NCI-H146 (cell line): ENCODE data around the gene FANCC.

Experiments
- DNase-seq: peaks from one replicate; lab custom pipeline; 2025; lab: John Stamatoyannopoulos, UW

FANCC gene

GRCh38 chr9:95100071-95100627, 217.4 kb downstream of the FANCC start:
- DNase-seq: no peak

- no peak for DNase-seq
Measured at GRCh38 chr9:95099321-95100070, 218.0 kb downstream of the FANCC start.

DNA sequence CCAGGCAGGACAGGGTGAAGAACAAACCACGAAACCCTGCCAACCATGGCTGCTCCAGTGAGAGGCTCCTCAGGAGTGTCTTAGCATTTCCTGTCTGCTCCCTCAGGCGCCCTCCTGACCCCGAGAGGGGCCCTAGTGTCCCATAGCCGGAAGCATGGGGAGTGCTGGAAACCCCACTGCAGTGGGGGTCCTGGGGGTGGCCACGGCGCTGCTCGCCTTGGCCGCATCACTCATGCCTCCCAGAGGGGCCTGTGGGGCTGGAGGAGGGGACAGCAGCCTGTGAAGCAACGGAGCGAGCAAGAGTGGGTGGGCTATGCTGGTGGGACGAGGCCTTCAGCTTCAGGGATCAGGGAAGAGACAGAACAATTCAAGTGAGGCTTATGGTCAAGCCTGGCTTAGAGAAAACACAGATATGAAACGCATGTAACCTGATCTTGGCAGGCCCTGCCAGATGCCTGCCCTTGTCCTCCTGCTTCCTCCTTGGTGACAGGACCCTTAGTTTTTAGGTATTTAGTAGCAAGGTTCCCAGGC, 219.1 kb downstream of the FANCC start:
- DNase-seq: no peak

DNA sequence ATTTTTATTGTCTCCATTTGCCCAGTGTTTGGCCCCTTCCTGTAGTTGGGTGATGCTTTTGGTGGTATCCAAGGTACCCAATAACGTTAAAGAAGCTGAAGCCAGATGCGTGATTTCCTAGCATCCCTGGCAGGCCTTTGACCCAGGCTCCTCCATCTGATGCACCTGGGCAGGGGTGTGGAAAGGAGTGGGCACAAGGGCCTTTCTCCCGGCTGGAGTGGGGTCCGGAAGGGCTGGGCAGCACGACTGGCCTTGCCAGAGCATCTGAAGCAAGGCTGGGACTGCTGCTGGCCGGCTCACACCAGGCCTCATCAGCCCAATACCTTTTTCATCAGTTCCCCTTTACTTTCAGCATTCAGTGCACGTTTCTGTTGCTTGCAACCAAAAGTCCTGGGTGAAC, 220.2 kb downstream of the FANCC start:
- DNase-seq: no peak

- DNase-seq: no peak
Measured at GRCh38 chr9:95096807-95097206, 220.7 kb downstream of the FANCC start.

DNA sequence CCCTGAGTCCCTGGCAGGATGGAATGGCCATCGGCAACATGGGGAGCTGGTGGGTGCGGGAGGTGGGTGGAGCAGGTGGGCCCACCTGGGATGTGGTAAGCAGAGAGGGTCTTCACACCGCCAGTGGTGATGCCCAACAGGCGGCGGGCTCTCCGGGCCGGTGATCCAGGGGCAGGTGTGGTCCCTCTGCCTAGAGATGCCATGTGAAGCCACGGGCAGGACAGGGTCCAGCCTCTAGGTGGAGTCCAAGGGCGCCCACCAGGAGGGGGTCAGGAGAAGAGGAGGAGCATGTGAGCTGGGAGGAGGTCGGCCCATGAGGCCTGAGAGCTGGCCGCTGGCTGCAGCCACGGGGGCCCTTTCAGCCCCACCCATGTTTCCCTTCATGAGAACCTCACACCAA, 221.1 kb downstream of the FANCC start:
- no peak for DNase-seq

DNA sequence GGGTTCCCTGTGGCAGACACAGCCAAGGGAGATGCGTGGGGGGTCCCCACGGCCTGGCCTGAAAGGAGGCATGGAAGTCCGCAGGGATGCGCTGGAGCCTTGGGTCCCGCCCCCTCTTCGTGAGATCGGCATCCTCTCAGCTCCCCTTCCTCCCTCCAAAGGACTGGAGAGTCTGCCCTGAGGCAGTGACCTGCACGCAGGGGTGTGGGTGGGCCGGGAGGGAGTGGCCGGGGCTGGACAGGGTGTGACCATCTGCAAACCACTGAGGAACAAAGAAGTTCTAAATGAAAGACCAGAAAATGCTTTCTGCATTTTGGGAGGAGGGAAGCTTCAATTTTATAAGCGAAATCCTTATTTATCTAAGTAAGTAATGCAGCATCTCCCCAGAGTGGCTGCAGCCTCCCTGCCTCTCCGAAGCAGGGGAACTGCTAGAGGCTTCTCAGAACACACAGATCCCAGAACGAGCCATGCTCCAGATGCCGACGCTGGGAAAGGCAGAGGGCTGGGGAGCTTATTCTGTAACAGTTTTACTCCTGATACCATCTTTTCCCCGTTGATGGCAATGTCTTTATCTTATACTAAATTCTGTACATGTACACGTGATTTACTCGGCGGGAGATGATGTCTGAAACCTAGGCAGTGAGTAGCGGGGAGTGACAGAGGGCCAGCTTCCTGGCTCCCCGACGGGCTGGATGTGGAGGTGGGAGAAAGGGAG, 221.7 kb downstream of the FANCC start:
- no peak for DNase-seq

GRCh38 chr9:95094002-95094401, 223.5 kb downstream of the FANCC start:
- no peak for DNase-seq

DNA sequence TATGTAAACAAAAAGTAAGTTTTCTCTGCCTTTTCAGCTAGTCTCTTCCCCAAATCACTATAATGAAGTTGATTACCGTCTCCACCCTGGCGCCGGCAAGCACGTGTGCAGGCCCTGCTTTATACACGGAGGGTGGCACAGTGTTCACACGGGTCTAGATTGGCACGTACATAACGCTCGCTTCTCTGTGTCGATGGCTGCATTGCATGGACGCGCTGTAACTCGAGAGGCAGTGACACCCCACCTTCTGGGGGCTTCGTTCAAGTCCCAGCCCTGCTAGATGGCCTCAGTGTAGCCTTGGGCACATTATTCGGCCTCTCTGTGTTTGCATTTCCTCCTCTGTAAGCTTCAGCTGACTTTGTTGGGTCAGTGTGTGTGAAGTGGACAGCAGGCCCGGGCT, 223.9 kb downstream of the FANCC start:
- DNase-seq: no peak

DNA sequence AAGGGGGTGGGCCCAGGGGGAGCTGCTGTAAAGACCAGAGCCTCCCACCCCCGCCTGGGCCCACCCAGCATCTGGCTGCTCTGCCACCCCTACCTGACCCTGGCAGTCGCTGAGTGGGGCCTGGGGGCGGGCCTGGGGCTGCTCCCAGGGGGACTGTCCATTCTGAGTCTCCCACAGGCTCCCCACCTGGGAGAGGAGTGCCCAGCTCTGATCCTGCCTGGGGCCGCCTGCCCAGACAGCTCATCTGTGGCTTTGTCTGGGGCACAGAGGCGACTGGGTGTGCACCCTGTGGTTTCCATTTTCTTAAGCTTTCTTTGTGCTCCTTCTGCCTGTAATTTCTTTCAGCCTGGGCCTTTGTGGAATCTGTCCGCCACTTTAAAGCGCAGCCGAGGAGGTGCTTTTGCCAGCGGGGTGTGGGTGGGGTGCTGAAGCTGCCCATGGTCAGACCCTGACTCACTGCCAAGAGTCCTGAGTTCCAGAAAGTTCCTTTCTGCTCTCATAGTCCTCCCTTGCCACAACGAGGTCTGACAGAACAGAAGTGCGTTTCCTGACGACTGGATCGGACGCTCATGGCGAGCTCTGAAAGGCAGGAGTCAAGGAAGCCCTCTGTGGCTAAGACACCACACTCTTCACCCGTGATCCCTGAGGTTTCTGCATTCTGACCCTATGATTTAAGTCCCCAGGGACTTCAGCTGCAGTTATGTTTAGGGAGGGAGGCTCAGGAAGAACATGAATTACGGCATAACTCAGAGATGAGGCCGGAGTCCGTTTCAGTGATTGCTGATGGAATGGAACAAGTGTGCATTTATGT, 225.0 kb downstream of the FANCC start:
- no peak for DNase-seq

- no peak for DNase-seq
Measured at GRCh38 chr9:95091601-95092261, 225.8 kb downstream of the FANCC start.

DNA sequence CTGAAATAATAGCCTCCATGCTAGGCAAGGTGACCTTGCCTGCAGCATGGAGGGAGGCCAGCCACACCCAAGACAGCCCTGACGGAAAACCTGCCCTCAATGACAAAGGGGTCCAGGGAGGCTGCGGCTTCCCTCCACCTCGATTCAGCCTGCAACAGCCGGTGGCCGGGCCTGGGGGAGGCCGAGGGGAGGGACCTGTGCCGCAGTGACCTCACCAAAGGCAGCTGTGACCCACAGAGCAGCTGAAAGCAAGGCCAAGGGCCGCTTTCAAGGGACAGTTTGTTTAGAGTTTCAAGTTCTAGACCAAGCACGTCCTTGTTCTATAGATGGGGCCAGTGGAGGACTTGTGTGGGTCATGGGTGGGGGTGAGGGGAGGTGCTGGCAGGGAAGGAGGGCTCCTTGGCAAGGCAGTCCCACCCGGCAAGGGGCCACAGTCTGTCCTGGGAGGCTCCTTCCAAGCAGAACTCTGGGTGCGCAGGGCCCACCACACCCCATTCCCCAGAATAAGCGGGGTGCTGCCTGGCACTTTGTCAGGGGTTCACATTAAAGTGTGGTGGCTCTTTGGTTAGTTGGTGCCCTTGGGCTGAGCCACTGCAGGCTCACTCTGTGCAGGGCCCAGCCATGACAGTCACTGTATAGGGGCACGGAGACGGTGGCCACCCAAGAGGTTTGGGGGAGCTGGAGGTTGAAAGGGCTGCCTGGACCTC, 226.5 kb downstream of the FANCC start:
- DNase-seq: no peak

- DNase-seq: no peak
Measured at GRCh38 chr9:95090023-95090791, 227.3 kb downstream of the FANCC start.

DNA sequence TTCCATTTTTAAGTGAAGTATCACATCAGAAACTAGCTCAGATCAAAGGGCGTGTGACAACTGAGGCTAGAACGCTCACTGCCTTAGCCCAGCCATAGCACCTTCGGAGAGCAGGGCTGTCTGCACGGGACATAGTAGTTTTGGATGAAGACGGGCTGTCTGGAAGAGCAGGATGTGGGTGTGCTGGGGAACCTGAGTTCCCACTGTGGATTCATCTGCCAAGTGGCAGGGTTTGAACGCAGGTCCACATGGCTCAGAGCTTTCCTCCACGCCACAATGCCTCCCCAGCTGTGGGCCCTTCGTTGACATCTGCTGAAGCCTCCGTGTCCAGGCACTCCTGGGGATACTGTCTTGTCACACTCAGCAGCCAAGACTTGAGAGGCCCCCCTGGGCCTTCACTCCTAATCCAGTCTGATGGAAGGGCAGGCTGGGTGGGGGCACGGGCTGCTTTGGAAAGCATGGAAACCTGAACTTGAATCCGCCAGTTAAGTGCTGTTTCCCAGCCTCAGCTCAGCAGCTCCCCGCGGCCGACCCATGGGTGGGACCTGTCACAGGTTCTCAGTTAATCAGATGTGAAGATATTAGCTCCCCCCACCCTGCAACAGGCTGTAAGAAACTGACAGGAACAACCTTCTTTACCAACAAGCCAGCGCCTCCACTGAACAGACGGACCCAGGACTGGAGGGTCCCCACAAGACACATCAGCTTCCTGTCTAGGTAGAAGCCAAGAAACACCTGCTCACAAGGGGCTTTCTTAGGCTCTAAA, 228.1 kb downstream of the FANCC start:
- DNase-seq: no peak

GRCh38 chr9:95088421-95089161, 228.9 kb downstream of the FANCC start:
- no peak for DNase-seq

GRCh38 chr9:95087659-95088242, 229.8 kb downstream of the FANCC start:
- no peak for DNase-seq

GRCh38 chr9:95086564-95086955, 230.9 kb downstream of the FANCC start:
- no peak for DNase-seq

DNA sequence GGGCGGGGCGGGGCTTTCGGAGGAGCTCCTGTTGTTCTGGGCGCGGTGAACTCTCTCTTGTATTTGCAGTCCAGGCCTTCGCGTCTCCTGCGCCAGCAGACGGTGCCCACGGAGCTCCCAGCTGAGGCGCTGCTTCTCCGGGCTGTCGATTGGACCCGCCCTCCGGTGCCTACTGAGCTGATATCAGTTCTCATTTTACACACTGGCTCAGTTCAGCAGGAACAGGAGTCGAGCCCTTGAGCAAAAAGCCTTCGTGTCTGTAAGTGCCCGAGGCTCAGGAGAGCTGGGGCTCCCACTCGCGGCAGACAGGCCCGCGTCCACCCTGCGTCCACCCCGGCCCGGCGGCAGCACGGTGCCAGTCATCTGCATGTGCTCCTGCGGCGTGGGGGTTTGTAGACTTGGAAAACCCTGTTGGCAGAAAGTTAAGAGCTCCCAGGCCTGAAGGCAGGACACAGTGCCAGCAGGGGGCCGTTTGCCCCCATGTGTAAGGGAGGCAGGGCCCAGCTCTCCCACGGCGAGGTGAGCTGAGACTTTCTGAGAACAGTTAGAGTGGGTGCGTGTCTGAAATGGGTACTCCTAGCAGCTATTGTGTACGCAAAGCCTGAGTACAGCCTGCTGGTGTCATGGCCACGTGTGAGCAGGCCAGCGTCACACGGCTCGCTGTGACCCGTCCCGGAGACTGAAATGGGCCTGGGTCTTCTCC, 231.5 kb downstream of the FANCC start:
- no peak for DNase-seq
